Right lobe of liver (tissue), 4 donors: ENCODE data around the gene TTC28.

ENCODE experiments used
- POLR2A ChIP-seq: fragments of 450-650 bp; IDR thresholded peaks from one replicate; pipeline ENCODE4 v1.6.1; 2017; ENCODE audit warnings: antibody characterized with exemption, mild to moderate bottlenecking
- TF ChIP-seq, protein P1 (sequence below), 4 donors: fragments of 200-600 bp in 3 of 4; fragments of 450-650 bp in 1 of 4; IDR thresholded peaks; one replicate each; pipeline versions ENCODE4 v1.5.1 to v1.8.0; 2016 to 2022; ENCODE audit warnings: antibody characterized with exemption in 4 of 4, mild to moderate bottlenecking in 2 of 4
- donor health status: DM: no; HTN: no; CAD: no.
- donor health status: DM: no; HTN: no; CAD: no.
- donor health status: DM: no; HTN: yes; CAD: no.

DNA sequence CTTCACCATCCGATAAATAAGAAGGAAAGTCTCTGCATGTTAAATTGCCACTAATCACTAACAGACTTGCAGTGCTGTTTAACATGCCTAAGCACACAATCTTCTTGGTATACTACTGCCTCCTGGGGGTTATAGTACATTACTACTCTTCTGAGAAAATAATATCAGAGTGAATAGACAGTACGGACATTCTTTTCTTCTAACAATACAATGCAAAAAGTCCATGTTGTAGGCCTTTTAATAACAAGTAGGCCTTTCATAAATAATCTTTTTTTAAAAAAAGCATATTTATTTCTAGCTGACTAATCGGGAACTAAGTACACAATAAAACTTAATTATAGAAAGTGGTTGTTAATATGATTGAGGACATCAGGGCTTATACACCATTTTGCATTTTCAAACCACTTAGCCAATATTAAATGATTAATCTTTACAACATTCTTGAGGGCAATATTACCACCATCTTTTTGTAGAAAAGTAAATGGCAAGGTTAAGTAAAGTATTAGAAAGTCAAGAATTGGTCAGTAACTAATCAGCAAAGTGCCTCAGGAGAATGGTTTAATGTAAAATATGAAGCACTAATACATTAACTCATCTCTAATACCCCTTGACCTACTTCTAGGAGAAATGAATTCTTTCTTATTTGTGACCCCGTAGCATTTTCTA lies 84.7 kb downstream of the TTC28 start:
- no peak for TF ChIP-seq POLR2A
- TF ChIP-seq, protein P1, sequence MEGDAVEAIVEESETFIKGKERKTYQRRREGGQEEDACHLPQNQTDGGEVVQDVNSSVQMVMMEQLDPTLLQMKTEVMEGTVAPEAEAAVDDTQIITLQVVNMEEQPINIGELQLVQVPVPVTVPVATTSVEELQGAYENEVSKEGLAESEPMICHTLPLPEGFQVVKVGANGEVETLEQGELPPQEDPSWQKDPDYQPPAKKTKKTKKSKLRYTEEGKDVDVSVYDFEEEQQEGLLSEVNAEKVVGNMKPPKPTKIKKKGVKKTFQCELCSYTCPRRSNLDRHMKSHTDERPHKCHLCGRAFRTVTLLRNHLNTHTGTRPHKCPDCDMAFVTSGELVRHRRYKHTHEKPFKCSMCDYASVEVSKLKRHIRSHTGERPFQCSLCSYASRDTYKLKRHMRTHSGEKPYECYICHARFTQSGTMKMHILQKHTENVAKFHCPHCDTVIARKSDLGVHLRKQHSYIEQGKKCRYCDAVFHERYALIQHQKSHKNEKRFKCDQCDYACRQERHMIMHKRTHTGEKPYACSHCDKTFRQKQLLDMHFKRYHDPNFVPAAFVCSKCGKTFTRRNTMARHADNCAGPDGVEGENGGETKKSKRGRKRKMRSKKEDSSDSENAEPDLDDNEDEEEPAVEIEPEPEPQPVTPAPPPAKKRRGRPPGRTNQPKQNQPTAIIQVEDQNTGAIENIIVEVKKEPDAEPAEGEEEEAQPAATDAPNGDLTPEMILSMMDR (IDR thresholded peaks at IDR 0.05) = peak; percentile 72 to 85 (median 74)
